A549 treated with Mapracorat at 1 μM for 4 hours (cell line): Measurements from ENCODE around the gene SPANXN2. TPM values are rescaled to one million over a fixed set of nuclear protein-coding genes. Genes with fewer than 3 reads are reported as not detected.

ENCODE experiments used
- total RNA-seq: library from RNA; stranded (reverse); fragments of 200-300 nt; extraction: Qiagen RNA extraction; gene quantifications from 5 replicates; pipeline ENCODE4 v1.2.3, GENCODE V29; 2022

Gene SPANXN2, protein sequence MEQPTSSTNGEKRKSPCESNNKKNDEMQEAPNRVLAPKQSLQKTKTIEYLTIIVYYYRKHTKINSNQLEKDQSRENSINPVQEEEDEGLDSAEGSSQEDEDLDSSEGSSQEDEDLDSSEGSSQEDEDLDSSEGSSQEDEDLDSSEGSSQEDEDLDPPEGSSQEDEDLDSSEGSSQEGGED
- total RNA-seq = not detected in 5 replicates

DNA sequence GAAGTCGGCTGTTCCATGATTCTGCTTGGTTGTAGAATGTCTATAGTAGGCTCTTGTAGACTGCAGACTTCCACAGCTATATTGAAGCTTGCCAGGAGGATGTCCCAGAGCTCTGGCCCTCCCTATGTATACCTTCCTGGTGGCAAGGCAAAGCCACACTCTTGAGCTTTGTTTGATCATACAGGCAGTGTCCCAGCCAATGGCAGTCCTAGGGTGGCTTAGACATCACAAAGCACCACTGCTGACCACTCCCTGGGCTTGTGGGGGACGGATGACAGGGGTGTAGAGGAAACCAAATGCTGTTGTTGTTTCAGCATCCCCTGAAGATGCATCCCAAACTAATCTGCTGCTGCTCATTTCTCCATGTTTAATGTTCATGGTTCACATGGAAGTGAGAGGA, at the start of gene SPANXN2:
Gene SPANXN2 (minus strand): TSS at position 101 of the 400 bp plus-strand sequence. CDS start 84 bp downstream, at position 17.

Other genes starting within 250 kb of the SPANXN2 start
- not detected in 5 replicates for gene SPANXN3, start 203.3 kb downstream of the SPANXN2 start, total RNA-seq
- gene SLITRK4, start 84.7 kb downstream of the SPANXN2 start, total RNA-seq = not detected in 5 replicates
- not detected in 5 replicates for gene UBE2NL, start 163.3 kb upstream of the SPANXN2 start, total RNA-seq